Heart left ventricle (tissue), 13 donors: Measurements from ENCODE around the gene TSNAX.

ENCODE experiments used
- CTCF ChIP-seq, 12 donors: fragments of 200-600 bp; sonication (generic) in 4 of 12; IDR thresholded peaks; one replicate each; pipeline versions ENCODE4 v1.5.0 to v1.8.0; 2018 to 2022; ENCODE audit warnings: antibody characterized with exemption in 12 of 12, mild to moderate bottlenecking in 5 of 12
- POLR2A ChIP-seq, 2 donors: fragments of 450-650 bp; IDR thresholded peaks; one replicate each; pipeline ENCODE4 v1.6.1; 2017; ENCODE audit warnings: antibody characterized with exemption in 2 of 2, mild to moderate bottlenecking in 2 of 2, moderate library complexity in 2 of 2
- donor health status: ischemic (EF 13 %, LVEDD 7.1; RV severe dilation, severe dysfunction).
- donor health status: DM: no; HTN: yes; CAD: no.
- donor health status: DM: no; HTN: no; CAD: no.
- donor health status: ischemic (EF 25% LVEDD 6.9; RV normal size, moderate dysfunction).
- donor health status: ischemic (EF 25% LVEDD 5.7; RV mildly dilated, moderate dysfunction).
- donor health status: ischemic (EF 35%, LVEDD 5.7; RV mildly dilated, moderate dysfunction).
- donor health status: nonischemic (EF 11% LVEDD 7.7; RV severe dilation, severe dysfunction).
- donor health status: DM: yes; HTN: yes; CAD: no.
- donor health status: PGD.
- donor health status: ischemic (EF 29% LVEDD 5.4; RV normal size, mild dysfunction).
- donor health status: nonischemic (EF 23%, LVEDD 6.1; RV moderate dilation, normal function).

DNA sequence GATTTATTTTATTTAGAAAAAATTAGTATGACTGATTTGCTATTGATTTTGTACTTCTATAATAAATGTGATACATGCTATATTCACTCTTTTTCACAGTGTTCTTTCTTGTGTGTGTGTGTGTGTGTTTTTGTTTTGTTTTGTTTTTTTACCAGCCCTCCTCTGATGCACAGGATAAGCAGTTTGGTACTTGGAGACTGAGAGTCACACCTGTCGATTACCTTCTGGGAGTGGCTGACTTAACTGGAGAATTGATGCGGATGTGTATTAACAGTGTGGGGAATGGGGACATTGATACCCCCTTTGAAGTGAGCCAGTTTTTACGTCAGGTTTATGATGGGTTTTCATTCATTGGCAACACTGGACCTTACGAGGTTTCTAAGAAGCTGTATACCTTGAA, 35.9 kb downstream of the TSNAX start:
- no peak for TF ChIP-seq POLR2A (IDR thresholded peaks at IDR 0.05)
- TF ChIP-seq CTCF (IDR thresholded peaks at IDR 0.05) = no peak
